Activated naive CD4-positive, alpha-beta T cell treated with anti-CD3 and anti-CD28 coated beads, Interleukin-2, amount 10 ng/mL, durations not matched to agents 7 days and 5 days (primary cell): ENCODE measurements around the gene CFAP141.

ENCODE experiments used
- CTCF ChIA-PET: fragments of 350-600 bp; sonication (Branson Sonifier 250); formaldehyde crosslinking; loops from one replicate; lab custom pipeline; 2021; ENCODE audit warnings: antibody characterized with exemption; lab: Charles Lee
- DNase-seq: peaks from one replicate; pipeline ENCODE4 v3.0.0-alpha.2; 2020
- H3K27ac Mint-ChIP-seq: one replicate; pipeline ENCODE4 v1.8.0; 2021; ENCODE audit warnings: mild to moderate bottlenecking, moderate library complexity, mixed read lengths
- H3K27me3 Mint-ChIP-seq: one replicate; pipeline ENCODE4 v1.8.0; 2021; ENCODE audit warnings: mild to moderate bottlenecking, mixed read lengths
- H3K36me3 Mint-ChIP-seq: one replicate; pipeline ENCODE4 v1.8.0; 2021; ENCODE audit warnings: mixed read lengths
- H3K4me1 Mint-ChIP-seq: one replicate; pipeline ENCODE4 v1.8.0; 2021; ENCODE audit warnings: mixed read lengths
- H3K4me3 Mint-ChIP-seq: one replicate; pipeline ENCODE4 v1.8.0; 2021; ENCODE audit warnings: mild to moderate bottlenecking, moderate library complexity, mixed read lengths
- H3K9me3 Mint-ChIP-seq: one replicate; pipeline ENCODE4 v1.8.0; 2021; ENCODE audit warnings: mixed read lengths

CFAP141 gene

DNA sequence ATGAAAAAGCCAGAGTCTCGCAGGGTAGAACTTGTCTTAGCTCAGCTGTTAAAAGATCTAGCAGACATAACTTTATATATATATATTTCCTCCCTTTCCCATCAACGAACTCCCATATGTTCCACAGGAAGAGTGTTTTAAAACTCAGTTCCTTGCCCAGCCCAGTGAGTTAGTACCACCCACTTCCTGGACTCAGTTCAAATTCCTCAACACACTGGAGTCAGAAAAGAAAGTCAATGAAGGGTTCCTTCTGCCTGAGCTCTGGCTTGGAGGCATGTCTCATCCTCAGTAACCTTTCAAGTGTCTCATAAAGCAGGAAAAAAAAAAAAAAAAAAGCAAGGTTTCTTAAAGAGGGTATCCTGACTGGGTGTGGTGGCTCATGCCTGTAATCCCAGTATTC lies 29.8 kb downstream of the CFAP141 start:
- H3K27me3 Mint-ChIP-seq, result no peaks in the 10 kb centered on the region
- CTCF ChIA-PET, result no interaction called here
- H3K4me3 Mint-ChIP-seq, result no peak overlapping the region
- H3K27ac Mint-ChIP-seq, result peak overlapping the region; percentile 37
- no peak for DNase-seq
- peaks cover 82% of the 10 kb centered on the region for H3K4me1 Mint-ChIP-seq
- H3K36me3 Mint-ChIP-seq, result peaks cover 80% of the 10 kb centered on the region
- H3K9me3 Mint-ChIP-seq, result no peaks in the 10 kb centered on the region

DNA sequence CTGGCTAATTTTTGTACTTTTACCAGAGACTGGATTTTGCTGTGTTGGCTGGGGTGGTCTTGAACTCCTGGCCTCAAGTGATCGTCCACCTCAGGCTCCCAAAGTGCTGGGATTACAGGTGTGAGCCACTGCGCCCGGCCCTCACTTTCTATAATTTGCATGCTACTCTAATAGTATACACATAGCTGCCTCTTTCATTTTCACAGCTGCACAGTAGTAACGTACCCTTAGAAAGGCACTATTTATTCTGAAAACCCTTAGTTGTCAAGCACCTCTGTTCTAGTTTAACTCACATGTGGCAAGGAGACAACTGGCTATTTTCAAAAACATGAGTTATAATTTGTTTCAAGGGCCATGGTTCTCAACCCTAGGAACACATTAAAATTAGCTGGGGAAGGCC lies 31.5 kb downstream of the CFAP141 start:
- no peaks in the 10 kb centered on the region for H3K9me3 Mint-ChIP-seq

DNA sequence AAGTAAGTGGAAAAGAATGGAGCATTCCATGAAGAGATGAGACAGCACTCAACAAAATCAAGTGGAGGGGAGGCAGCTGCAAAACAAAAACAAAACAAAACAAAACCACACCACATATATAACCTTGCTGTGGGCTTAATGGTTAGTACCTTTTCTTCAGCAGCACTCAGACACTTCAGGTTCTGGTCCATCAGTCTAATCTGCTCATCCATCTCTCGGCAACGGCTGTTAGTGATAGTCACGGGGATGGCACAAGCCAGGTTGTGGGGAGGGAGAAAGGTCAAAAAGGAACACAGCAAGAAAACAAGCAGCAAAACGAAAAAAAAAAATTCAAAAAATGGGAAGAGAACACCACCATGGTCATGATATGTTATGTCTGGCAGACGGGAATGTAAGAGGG lies 34.3 kb downstream of the CFAP141 start:
- Mint-ChIP-seq H3K36me3 (peaks cover 72% of the 10 kb centered on the region), H3K27ac (no peak overlapping the region), H3K27me3 (no peaks in the 10 kb centered on the region), H3K4me3 (no peak overlapping the region), H3K4me1 (peaks cover 55% of the 10 kb centered on the region), H3K9me3 (no peaks in the 10 kb centered on the region)
- CTCF ChIA-PET, result no interaction called here
- DNase-seq, result no peak

More for the DNA sequence above, 31.5 kb downstream of the CFAP141 start:
- Mint-ChIP-seq H3K36me3 (peaks cover 81% of the 10 kb centered on the region), H3K27me3 (no peaks in the 10 kb centered on the region), H3K27ac (no peak overlapping the region), H3K4me3 (no peak overlapping the region), H3K4me1 (peaks cover 80% of the 10 kb centered on the region)
- no peak for DNase-seq
- CTCF ChIA-PET, result no interaction called here

DNA sequence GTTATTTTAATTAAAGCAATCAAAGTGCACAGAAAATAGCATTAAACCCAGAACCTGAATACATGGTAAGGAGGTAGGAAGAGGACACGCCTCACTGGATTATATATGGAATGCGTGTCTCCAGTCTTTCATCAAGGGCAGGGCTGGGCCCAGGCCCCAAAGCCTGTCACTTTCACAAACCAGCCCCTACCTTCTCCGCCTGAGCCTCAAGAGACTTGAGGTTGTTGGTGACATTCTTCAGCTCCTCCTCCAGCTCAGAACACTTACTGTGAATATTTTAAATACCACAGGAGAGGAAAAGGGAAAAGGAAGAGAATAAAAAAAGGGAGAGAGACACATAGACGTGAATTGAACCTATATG lies 34.9 kb downstream of the CFAP141 start:
- H3K36me3 Mint-ChIP-seq, result peaks cover 74% of the 10 kb centered on the region
- H3K27ac Mint-ChIP-seq, result peak overlapping the region; percentile 33
- no peak overlapping the region for H3K4me3 Mint-ChIP-seq
- CTCF ChIA-PET, result no interaction called here
- no peaks in the 10 kb centered on the region for H3K9me3 Mint-ChIP-seq
- DNase-seq, result no peak
- H3K27me3 Mint-ChIP-seq, result no peaks in the 10 kb centered on the region
- H3K4me1 Mint-ChIP-seq, result peaks cover 48% of the 10 kb centered on the region

DNA sequence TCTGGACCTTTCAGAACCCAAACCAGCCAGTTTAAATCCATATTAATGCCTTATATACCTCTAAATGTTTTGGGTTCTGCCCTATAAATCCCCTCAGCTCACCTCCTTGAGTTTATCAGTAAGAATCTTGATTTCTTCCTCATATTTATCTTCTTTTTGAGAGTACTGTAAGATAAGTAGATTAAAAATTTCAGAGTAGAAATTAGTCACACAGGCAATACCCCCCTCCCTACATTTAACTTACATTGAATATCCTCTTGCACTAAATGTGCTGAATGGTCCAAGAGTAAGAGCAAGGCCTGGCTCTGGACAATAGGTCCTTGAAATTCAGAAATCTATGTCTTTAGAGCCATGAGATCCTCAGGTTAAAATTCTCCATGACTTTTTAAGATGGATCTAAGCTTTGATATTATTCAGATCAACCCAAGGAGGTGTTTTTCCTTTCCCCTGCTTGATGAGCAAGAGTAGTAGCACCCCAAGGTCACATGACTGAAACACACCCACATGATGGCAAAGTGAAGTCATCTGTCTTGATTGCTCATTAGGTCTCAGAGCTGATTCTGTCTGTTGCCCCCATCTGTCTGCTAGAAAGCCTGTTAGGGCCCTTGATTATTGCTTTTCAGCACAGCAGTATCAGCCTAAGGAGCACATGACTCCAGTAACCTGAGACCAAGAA lies 35.4 kb downstream of the CFAP141 start:
- Mint-ChIP-seq H3K4me3 (no peak overlapping the region), H3K9me3 (no peaks in the 10 kb centered on the region), H3K27ac (peak overlapping the region; percentile 46), H3K36me3 (peaks cover 74% of the 10 kb centered on the region), H3K4me1 (peaks cover 46% of the 10 kb centered on the region), H3K27me3 (no peaks in the 10 kb centered on the region)
- no peak for DNase-seq
- CTCF ChIA-PET, result no interaction called here

DNA sequence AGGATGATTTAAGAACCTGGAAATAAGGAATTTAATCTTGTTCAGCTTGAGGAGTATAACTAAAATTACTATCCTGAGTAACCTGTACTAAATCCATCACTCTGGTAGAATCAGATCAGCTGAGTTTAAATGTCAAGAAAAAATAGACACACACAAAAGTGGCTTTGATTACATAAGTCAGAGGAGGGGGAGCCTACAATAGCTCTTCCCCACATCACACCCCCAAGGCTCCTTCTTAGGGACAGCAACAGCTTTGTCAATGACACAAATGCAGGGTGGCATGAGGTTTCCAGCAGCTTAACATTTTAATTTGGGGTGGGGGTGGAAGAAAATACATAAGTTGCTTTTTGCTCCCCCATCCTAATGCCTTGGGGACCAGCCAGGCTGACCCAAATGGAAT lies 38.7 kb downstream of the CFAP141 start:
- peaks cover 52% of the 10 kb centered on the region for H3K4me1 Mint-ChIP-seq
- no peaks in the 10 kb centered on the region for H3K27me3 Mint-ChIP-seq
- H3K4me3 Mint-ChIP-seq, result no peak overlapping the region
- peaks cover 82% of the 10 kb centered on the region for H3K36me3 Mint-ChIP-seq
- no peak overlapping the region for H3K27ac Mint-ChIP-seq
- no peaks in the 10 kb centered on the region for H3K9me3 Mint-ChIP-seq
- no peak for DNase-seq
- CTCF ChIA-PET, result interaction anchor here (0.8 kb wide), 1 partner anchor 10 kb away, joined by 4 read pairs; no protein-coding TSS in a partner anchor

DNA sequence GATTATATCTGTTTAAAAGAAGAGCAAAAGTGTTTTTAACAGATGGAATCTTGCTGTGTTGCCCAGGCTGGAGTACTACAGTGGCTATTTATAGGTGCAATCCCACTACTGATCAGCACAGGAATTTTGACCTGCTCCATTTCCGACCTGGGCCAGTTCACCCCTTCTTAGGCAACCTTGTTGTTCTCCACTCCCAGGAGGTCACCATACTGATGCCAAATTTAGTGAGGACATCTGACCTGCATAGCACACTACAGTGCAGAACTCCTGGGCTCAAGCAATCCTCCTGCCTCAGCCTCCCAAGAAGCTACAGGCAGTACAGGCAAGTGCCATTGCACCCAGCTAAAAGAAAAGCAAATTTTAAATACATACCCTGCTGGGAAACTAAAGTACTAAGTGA lies 39.9 kb downstream of the CFAP141 start:
- peaks cover 82% of the 10 kb centered on the region for H3K36me3 Mint-ChIP-seq
- no peak overlapping the region for H3K27ac Mint-ChIP-seq
- no peak overlapping the region for H3K4me3 Mint-ChIP-seq
- H3K27me3 Mint-ChIP-seq, result no peaks in the 10 kb centered on the region
- no peaks in the 10 kb centered on the region for H3K9me3 Mint-ChIP-seq
- CTCF ChIA-PET, result interaction anchor here (1.1 kb wide), 1 partner anchor 8 kb away, joined by 3 read pairs; no protein-coding TSS in a partner anchor
- H3K4me1 Mint-ChIP-seq, result peaks cover 51% of the 10 kb centered on the region
- no peak for DNase-seq

DNA sequence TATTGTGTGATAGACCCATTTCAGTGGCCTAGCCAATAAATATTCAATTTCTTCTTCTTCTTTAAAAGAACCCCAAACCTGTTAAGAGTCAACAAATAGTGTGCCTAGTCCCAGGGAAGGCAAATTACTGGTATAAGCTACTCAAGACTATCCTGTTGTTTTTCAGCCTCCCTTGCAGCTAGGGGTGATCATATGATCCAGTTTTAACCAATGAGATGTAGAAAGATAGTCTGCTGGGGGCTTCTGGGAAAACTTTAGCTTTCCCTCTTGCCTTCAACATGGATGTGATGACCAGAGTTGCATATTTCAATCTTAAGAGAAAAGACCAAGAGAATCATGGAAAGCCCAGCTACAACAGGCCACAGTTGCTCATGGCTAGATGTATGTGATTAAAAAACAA lies 46.6 kb downstream of the CFAP141 start:
- H3K4me1 Mint-ChIP-seq, result peaks cover 91% of the 10 kb centered on the region
- peaks cover 8% of the 10 kb centered on the region for H3K9me3 Mint-ChIP-seq
- peaks cover 89% of the 10 kb centered on the region for H3K36me3 Mint-ChIP-seq
- CTCF ChIA-PET, result interaction anchor here (0.6 to 1.2 kb wide), 2 partner anchors 39 to 47 kb away, joined by 3 read pairs; no protein-coding TSS in a partner anchor
- no peaks in the 10 kb centered on the region for H3K27me3 Mint-ChIP-seq
- no peak overlapping the region for H3K4me3 Mint-ChIP-seq
- no peak for DNase-seq
- peak overlapping the region; percentile 97 for H3K27ac Mint-ChIP-seq

DNA sequence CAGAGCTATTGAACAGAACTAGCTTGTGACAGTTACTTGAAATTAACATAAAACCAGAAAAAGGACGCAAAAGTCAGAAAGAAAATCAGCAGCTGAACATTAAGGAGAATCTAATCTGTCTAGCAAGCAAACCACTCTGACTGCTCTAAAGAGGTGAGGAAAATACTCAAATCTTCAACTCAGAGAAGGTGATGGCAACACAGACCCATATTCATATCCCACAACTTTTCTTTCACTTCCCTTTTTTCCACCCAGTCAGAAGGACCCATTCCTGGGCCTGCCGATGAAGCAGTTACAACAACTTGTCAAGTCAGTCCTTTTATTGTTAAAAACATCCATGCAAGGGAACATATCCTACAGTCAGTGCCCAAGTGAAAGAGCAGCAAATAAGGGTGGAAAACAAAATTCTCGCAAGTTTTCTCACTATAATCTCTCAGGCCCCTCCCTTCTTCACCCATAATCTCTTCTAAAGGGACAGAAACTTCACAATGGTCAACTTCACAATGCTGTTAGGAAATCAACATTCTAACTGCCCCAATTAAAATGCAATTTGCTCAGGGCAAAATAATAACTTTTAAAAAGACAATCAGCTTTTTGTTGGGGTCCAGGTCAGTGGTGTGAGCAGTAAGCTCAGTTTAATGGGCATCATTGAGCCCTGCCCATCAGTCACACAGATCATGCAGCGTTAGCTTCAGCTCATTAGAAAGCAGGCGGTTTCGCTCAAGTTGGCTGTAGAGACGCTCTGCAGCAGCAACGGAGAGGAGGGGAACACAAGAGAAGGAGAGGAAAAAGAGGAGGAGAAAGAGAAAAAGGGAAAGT lies 47.6 kb downstream of the CFAP141 start:
- CTCF ChIA-PET, result interaction anchor here (0.6 to 1.3 kb wide), 6 partner anchors 8 to 165 kb away, joined by 3 to 4 read pairs (median 3); no protein-coding TSS in a partner anchor
- DNase-seq, result no peak
- Mint-ChIP-seq H3K27ac (peak overlapping the region; percentile 97), H3K9me3 (peaks cover 8% of the 10 kb centered on the region), H3K4me1 (peaks cover 93% of the 10 kb centered on the region), H3K36me3 (peaks cover 89% of the 10 kb centered on the region), H3K27me3 (no peaks in the 10 kb centered on the region), H3K4me3 (peak overlapping the region; percentile 65)

DNA sequence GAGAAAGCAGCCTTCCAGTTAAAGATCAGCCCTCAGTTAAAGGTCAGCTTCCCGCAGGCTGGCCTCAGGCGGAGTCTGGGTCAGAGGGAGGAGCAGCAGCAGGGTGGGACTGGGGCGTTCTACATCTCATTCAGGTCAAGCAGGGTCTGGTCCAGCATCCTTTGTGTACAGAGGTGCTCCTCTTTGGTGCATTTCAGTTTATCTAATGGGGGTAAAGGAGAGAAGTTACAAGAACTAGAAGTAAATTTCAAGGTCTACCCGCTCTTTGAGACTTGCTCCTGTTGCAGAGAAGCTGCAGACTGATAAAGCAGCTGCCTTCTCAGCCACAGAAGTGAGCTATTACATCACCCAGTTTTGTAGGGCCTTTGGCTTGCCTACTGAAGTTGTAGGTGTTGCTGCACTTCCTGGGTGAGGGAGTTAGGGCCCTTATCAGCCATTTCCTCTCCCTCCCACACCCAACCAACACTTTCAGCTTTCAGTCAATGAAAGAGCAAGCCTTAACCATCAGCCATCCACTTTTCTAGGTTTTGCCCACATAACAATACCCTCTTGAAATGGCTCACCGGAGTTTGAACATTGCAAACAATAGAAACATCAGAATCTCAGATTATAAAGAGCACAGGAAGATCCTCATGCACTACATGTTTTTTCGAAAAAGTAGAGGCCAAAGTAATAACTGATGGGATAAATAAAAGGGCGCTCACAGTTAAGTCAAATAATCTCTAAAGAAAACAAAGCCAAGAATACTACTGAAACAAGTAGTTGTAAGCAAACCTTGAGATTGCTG lies 48.4 kb downstream of the CFAP141 start:
- Mint-ChIP-seq H3K9me3 (peaks cover 8% of the 10 kb centered on the region), H3K4me1 (peaks cover 85% of the 10 kb centered on the region), H3K36me3 (peaks cover 83% of the 10 kb centered on the region), H3K27me3 (no peaks in the 10 kb centered on the region), H3K4me3 (peak overlapping the region; percentile 65), H3K27ac (peak overlapping the region; percentile 97)
- peak; percentile 85 for DNase-seq
- CTCF ChIA-PET, result interaction anchor here (0.6 to 1.3 kb wide), 3 partner anchors 9 to 135 kb away, joined by 3 to 4 read pairs (median 3); no protein-coding TSS in a partner anchor

DNA sequence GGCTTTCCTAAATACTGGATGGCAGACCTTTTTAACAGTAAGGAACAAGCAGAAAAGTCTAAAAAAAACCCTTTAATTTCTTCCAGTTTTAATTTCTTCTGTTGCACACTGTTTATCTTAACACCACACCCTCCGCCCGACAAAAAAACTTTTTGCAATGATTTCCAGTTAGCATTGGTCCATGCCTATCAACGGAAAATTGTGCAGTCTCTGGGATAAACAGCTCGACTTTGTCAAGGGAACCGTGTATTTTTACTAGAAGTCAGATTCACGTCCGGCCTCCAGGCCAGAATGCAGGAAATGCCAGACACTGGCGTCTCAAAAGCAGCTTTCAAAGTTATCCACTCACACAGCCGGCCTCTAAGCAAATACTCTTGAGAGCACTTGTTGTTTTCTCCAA lies 50.9 kb downstream of the CFAP141 start:
- peaks cover 65% of the 10 kb centered on the region for H3K4me1 Mint-ChIP-seq
- H3K36me3 Mint-ChIP-seq, result peaks cover 68% of the 10 kb centered on the region
- no peak overlapping the region for H3K4me3 Mint-ChIP-seq

DNA sequence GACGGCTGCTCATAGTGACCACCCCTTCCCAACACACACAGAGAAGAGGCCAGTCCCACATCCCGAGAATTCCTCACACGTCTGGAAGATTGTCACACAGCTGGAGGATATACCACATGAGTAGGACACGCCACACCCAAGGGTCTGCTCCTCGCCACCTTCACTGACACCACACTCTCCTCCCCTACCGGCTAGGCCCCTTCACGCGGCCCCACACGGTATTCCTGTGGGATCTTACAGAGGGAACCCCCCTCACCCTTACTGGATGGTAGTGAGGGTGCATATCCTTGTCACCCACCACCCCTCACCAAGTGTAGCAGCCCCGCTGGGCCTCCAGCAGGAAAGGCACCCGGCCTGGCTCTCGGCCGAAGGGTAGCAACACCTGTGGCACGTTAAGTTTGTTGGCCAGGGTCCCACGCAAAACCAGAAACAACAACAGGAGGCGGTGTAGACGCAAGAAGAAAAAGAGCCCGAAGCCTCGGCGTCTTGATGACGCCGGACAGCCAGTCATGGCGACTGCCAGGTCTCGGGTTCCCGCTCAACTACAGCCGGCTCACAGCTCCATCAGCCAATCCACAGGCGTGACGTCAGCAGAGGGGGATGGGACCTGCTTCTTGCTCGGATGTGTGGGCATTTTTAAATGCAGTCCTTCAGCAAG lies 51.5 kb downstream of the CFAP141 start, which contains the start of gene NUP210L:
NUP210L (minus strand) TSS at position 540 of the 658 bp plus-strand sequence.
- peaks cover 3% of the 10 kb centered on the region for H3K9me3 Mint-ChIP-seq
- H3K4me1 Mint-ChIP-seq, result peaks cover 59% of the 10 kb centered on the region
- H3K4me3 Mint-ChIP-seq, result no peak within 1 kb of the TSS
- CTCF ChIA-PET, result no interaction called here
- no peak for DNase-seq
- no peaks in the 10 kb centered on the region for H3K27me3 Mint-ChIP-seq
- peak within 1 kb of the TSS; percentile 84 for H3K27ac Mint-ChIP-seq
- peaks cover 63% of the 10 kb centered on the region for H3K36me3 Mint-ChIP-seq

More for the DNA sequence above, 50.9 kb downstream of the CFAP141 start:
- Mint-ChIP-seq H3K9me3 (peaks cover 6% of the 10 kb centered on the region), H3K27ac (peak overlapping the region; percentile 84), H3K27me3 (no peaks in the 10 kb centered on the region)
- CTCF ChIA-PET, result no interaction called here
- DNase-seq, result no peak

DNA sequence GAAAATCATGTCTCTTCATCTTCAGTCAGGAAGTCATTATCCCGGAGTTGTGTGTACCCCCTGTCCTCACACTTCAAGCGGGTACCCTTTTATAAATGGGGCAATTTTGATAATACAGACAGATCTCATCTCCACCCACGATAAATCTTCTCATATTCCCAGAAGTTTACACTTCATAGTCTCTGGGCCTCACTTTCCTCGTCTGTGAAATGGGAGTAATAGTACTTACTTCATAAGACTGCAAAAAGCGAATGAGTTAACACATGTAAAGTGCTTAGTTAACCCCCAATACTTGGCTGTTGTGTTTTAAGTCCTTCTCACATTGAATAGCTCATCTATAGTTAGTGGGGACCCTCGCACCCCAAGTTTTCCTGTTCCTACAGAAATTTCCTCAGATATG lies 52.1 kb downstream of the CFAP141 start:
- Mint-ChIP-seq H3K27me3 (no peaks in the 10 kb centered on the region), H3K4me3 (no peak overlapping the region), H3K4me1 (peaks cover 53% of the 10 kb centered on the region), H3K9me3 (no peaks in the 10 kb centered on the region), H3K27ac (no peak overlapping the region), H3K36me3 (peaks cover 57% of the 10 kb centered on the region)
- CTCF ChIA-PET, result no interaction called here
- DNase-seq, result no peak
